VCaP (cell line): ENCODE results near the gene BLVRA.
A peak's percentile ranks its signal among the peaks of the same experiment; 100 is the strongest.
"Not testable (repeated sequence)": the region's sequence is repeated elsewhere in the genome, so short reads cannot be mapped to it uniquely, and the experiment has no call there.

Experiments used
- H3K27ac ChIP-seq: fragments of 450-650 bp; 2 replicates; pipeline ENCODE4 v1.5.1; 2017
- TF ChIP-seq, protein P1 (sequence below): fragments of 450-650 bp; conservative IDR thresholded peaks from 2 replicates; pipeline ENCODE4 v1.5.1; 2017; ENCODE audit warnings: mild to moderate bottlenecking, moderate library complexity

BLVRA gene

DNA sequence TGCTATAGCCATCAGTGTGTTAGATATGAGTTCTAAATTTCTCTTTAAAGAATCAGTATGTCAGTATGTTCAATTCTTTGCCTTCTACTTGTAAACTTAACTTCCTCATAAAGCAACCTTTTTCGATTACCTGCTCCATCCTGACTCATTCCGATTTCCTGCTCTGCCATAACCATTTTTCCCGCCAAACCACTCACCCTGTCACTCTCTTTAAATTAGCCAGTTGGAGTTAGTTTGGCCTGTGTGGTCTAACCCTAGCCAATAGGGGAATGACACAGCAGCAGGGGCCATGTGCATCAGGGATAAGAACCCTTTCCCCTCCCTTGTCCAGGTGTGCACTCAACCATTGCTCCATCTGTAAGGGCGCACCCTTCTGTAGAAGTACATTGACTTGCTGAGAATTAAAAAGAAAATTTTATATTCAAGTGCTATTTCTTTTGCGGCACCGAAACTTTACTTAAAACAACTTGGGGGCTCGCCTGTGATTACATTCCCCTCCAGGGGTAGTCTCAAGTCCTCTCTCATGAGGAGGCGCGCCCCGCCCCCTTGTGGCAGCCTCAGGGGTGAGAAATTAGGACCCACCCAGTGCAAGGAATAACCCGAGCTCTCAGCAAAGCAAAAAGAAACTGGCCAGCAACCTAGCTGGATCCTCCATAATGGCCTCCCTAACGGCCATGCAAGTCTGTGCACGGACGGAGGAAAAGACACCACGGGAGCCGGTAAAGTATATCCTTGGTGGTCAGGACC, 51.9 kb downstream of the BLVRA start:
- H3K27ac ChIP-seq = not testable (repeated sequence)
- TF ChIP-seq, protein P1, sequence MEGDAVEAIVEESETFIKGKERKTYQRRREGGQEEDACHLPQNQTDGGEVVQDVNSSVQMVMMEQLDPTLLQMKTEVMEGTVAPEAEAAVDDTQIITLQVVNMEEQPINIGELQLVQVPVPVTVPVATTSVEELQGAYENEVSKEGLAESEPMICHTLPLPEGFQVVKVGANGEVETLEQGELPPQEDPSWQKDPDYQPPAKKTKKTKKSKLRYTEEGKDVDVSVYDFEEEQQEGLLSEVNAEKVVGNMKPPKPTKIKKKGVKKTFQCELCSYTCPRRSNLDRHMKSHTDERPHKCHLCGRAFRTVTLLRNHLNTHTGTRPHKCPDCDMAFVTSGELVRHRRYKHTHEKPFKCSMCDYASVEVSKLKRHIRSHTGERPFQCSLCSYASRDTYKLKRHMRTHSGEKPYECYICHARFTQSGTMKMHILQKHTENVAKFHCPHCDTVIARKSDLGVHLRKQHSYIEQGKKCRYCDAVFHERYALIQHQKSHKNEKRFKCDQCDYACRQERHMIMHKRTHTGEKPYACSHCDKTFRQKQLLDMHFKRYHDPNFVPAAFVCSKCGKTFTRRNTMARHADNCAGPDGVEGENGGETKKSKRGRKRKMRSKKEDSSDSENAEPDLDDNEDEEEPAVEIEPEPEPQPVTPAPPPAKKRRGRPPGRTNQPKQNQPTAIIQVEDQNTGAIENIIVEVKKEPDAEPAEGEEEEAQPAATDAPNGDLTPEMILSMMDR = peak; percentile 60

- TF ChIP-seq, protein P1 = no peak
Measured at GRCh38 chr7:43815373-43815772, 56.9 kb downstream of the BLVRA start.

DNA sequence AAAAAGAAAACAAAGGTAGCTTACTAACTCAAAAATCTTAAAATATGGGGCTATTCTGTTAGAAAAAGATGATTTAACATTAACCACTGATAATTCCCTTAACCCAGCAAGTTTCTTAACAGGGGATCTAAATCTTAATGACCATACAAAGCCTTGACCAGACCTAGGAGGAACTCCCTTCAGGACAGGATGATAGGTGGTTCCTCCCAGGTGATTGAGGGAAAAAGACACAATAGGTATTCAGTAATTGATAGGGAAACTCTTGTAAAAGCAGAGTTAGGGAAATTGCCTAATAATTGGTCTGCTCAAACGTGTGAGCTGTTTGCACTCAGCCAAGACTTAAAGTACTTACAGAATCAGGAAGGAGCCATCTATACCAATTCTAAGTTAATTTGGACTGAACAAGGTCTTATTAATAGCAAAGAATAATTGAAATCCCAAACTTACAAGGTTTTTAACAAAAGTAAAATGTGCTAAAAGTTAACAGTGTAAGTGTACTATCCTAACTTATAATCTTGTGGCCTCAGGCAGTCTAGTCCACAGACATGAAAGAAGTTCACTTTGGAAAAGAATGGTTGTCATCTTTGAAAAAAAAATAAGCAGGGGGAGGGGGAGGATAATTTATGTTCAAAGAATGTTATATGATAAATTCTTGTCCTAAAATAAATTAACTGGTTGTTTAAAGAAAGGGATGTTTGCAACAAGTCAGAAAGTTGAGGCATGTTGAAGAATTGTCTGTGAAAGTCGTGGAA, 57.7 kb downstream of the BLVRA start:
- H3K27ac ChIP-seq = not testable (repeated sequence)

More at GRCh38 chr7:43815373-43815772, 56.9 kb downstream of the BLVRA start:
- no peak overlapping the region for H3K27ac ChIP-seq

GRCh38 chr7:43823425-43823824, 64.9 kb downstream of the BLVRA start:
- H3K27ac ChIP-seq = not testable (repeated sequence)

- H3K27ac ChIP-seq = no peak overlapping the region
- TF ChIP-seq, protein P1 = no peak
Measured at GRCh38 chr7:43823941-43824340, 65.5 kb downstream of the BLVRA start.

GRCh38 chr7:43824513-43824912, 66.0 kb downstream of the BLVRA start:
- H3K27ac ChIP-seq = not testable (repeated sequence)

DNA sequence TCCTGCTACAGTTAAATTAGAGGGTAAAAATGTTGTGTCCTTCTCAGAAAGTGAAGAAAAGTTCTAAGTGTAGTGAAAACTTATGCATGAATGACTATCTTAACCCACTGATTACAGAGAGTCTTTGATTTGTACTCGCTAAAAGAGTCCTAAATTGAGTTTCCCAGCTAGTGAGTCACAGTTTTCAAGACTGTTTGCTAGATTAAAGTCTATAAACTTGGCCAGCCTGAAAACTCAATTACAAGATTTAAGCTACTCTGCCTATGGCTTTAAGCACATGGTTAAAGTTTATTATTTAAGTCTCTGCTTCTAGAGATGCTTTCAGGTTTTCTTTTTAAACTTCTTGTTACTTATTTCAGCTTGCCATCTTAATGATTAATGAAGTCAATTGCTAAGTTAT, 66.5 kb downstream of the BLVRA start:
- no peak overlapping the region for H3K27ac ChIP-seq
- TF ChIP-seq, protein P1 = no peak

DNA sequence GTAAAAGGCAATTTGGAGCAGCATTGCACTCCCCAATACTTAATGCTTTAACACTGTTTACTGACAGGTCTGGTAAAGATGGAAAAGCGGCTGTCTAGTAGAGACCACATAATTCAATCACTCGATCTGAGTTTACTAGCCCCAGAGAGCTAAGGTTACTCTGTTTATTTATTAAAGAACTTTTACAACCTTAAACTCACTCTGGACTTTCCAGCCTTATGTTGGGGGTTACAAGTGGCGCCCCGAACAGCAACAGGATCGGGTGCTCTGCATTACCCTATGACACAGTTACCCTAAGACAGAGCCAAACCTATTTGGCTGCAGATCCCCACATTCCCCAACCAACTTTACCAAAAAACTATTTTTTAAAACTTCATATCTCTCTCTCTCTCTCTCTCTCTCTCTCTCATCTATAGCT, 66.9 kb downstream of the BLVRA start:
- H3K27ac ChIP-seq = no peak overlapping the region
- TF ChIP-seq, protein P1 = no peak

DNA sequence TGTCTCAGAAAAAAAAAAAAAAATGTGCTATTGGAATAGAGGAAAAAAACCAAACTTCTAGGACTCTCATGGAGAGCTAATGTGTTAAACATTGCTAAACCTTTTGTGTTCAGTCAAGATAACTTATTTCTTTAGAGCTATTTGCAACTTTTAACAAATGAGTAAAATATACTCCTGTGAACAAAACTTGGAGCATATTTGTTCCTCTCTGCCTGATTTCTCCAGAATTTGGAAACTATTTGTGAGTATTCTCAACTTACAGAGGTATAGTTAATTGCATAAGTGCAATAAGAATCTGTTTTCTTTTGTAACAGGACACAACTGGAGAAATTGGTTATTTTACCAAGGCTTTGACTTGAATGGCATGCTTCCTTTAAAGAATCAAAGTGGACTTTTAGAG, 72.4 kb downstream of the BLVRA start:
- H3K27ac ChIP-seq = not testable (repeated sequence)
